Stimulated activated naive CD8-positive, alpha-beta T cell treated with anti-CD3 and anti-CD28 coated beads, Interleukin-15, Interleukin-2, amounts not matched to agents 100 U/mL and 50 U/mL, for 24 hours (primary cell): ENCODE data around the gene CD82.
"Not testable (repeated sequence)": the region's sequence is repeated elsewhere in the genome, so short reads cannot be mapped to it uniquely, and the experiment has no call there.

ENCODE experiments used
- ATAC-seq: fragments of 150-1000 bp; cut with Tn5 transposase; one replicate; pipeline ENCODE4 v1.10.0; 2021
- DNase-seq: peaks from one replicate; pipeline ENCODE4 v3.0.0; 2021

Gene CD82

GRCh38 chr11:44535191-44535980 is 30.1 kb upstream of the CD82 start:
- DNase-seq (no peak), ATAC-seq (no peak)

GRCh38 chr11:44536788-44537516 is 28.5 kb upstream of the CD82 start:
- DNase-seq (no peak), ATAC-seq (no peak)

GRCh38 chr11:44537679-44538078 is 27.8 kb upstream of the CD82 start:
- DNase-seq (no peak), ATAC-seq (no peak)

GRCh38 chr11:44538375-44539054 is 26.9 kb upstream of the CD82 start:
- DNase-seq (peak; percentile 78), ATAC-seq (peak; percentile 90)

GRCh38 chr11:44539971-44540370 is 25.5 kb upstream of the CD82 start:
- DNase-seq (no peak), ATAC-seq (no peak)

GRCh38 chr11:44540667-44541066 is 24.8 kb upstream of the CD82 start:
- DNase-seq: no peak

GRCh38 chr11:44542372-44542771 is 23.1 kb upstream of the CD82 start:
- ATAC-seq (no peak), DNase-seq (no peak)

More at GRCh38 chr11:44540667-44541066, 24.8 kb upstream of the CD82 start:
- no peak for ATAC-seq

- DNase-seq, ATAC-seq: not testable (repeated sequence)
Measured at GRCh38 chr11:44546984-44547383, 18.5 kb upstream of the CD82 start.

GRCh38 chr11:44547534-44547933 is 17.9 kb upstream of the CD82 start:
- ATAC-seq, DNase-seq: not testable (repeated sequence)

GRCh38 chr11:44548032-44548695 is 17.3 kb upstream of the CD82 start:
- ATAC-seq (no peak), DNase-seq (no peak)

- not testable (repeated sequence) for DNase-seq, ATAC-seq
Measured at GRCh38 chr11:44548961-44549749, 16.3 kb upstream of the CD82 start.

GRCh38 chr11:44550123-44550522 is 15.3 kb upstream of the CD82 start:
- ATAC-seq (no peak), DNase-seq (no peak)

- no peak for DNase-seq
- ATAC-seq: peak; percentile 32
Measured at GRCh38 chr11:44551456-44552139, 13.9 kb upstream of the CD82 start.

- DNase-seq (no peak), ATAC-seq (no peak)
Measured at GRCh38 chr11:44555031-44555800, 10.2 kb upstream of the CD82 start.

GRCh38 chr11:44556735-44557409 is 8.6 kb upstream of the CD82 start:
- DNase-seq (peak; percentile 74), ATAC-seq (peak; percentile 60)

GRCh38 chr11:44557464-44557863 is 8.0 kb upstream of the CD82 start:
- ATAC-seq: no peak
- no peak for DNase-seq

GRCh38 chr11:44559207-44559939 is 6.1 kb upstream of the CD82 start:
- DNase-seq (peak; percentile 55), ATAC-seq (peak; percentile 74)

GRCh38 chr11:44559940-44560300 is 5.5 kb upstream of the CD82 start:
- ATAC-seq, DNase-seq: not testable (repeated sequence)
